Fibroblast of mammary gland (primary cell): Measurements from ENCODE around the gene TCF20.

Experiments
- DNase-seq: peaks from one replicate; pipeline ENCODE4 v3.0.0-alpha.2; 2010; ENCODE audit warnings: low read depth
- H3K4me3 ChIP-seq: 2 replicates; pipeline ENCODE4 v1.5.1; 2011; ENCODE audit warnings: low read depth, mild to moderate bottlenecking, low read length, moderate library complexity; ENCODE audit not compliant: control insufficient read depth
- CTCF ChIP-seq: conservative IDR thresholded peaks from 2 replicates; pipeline ENCODE4 v1.5.1; 2011; ENCODE audit warnings: low read depth, low read length, inconsistent platforms; ENCODE audit not compliant: control insufficient read depth, insufficient read depth

Gene TCF20

GRCh38 chr22:42282943-42283277 lies 12.5 kb upstream of the TCF20 start:
- H3K4me3 ChIP-seq = no peak overlapping the region
- DNase-seq = no peak
- no peak for TF ChIP-seq CTCF

GRCh38 chr22:42282252-42282942 lies 11.9 kb upstream of the TCF20 start:
- DNase-seq = no peak
- H3K4me3 ChIP-seq = no peak overlapping the region
- no peak for TF ChIP-seq CTCF

GRCh38 chr22:42281706-42282251 lies 11.3 kb upstream of the TCF20 start:
- DNase-seq = no peak
- TF ChIP-seq CTCF = no peak
- H3K4me3 ChIP-seq = no peak overlapping the region

GRCh38 chr22:42281284-42281683 lies 10.8 kb upstream of the TCF20 start:
- no peak for DNase-seq
- no peak for TF ChIP-seq CTCF
- no peak overlapping the region for H3K4me3 ChIP-seq

- H3K4me3 ChIP-seq = no peak overlapping the region
- TF ChIP-seq CTCF = no peak
- DNase-seq = no peak
These were observed 10.4 kb upstream of the TCF20 start for GRCh38 chr22:42280836-42281235.

GRCh38 chr22:42280140-42280539 lies 9.7 kb upstream of the TCF20 start:
- no peak for TF ChIP-seq CTCF
- DNase-seq = no peak

GRCh38 chr22:42279425-42280020 lies 9.1 kb upstream of the TCF20 start:
- DNase-seq = no peak
- no peak overlapping the region for H3K4me3 ChIP-seq
- no peak for TF ChIP-seq CTCF

More at GRCh38 chr22:42280140-42280539, 9.7 kb upstream of the TCF20 start:
- H3K4me3 ChIP-seq = no peak overlapping the region
